Measurements from ENCODE around the gene FOXP1. TPM values are rescaled to one million over a fixed set of nuclear protein-coding genes. Genes with fewer than 3 reads are reported as not detected.

Gene FOXP1
- total and polyA plus RNA-seq, 12 donors, result 4.8 to 56.0 (median 43.8) TPM

DNA sequence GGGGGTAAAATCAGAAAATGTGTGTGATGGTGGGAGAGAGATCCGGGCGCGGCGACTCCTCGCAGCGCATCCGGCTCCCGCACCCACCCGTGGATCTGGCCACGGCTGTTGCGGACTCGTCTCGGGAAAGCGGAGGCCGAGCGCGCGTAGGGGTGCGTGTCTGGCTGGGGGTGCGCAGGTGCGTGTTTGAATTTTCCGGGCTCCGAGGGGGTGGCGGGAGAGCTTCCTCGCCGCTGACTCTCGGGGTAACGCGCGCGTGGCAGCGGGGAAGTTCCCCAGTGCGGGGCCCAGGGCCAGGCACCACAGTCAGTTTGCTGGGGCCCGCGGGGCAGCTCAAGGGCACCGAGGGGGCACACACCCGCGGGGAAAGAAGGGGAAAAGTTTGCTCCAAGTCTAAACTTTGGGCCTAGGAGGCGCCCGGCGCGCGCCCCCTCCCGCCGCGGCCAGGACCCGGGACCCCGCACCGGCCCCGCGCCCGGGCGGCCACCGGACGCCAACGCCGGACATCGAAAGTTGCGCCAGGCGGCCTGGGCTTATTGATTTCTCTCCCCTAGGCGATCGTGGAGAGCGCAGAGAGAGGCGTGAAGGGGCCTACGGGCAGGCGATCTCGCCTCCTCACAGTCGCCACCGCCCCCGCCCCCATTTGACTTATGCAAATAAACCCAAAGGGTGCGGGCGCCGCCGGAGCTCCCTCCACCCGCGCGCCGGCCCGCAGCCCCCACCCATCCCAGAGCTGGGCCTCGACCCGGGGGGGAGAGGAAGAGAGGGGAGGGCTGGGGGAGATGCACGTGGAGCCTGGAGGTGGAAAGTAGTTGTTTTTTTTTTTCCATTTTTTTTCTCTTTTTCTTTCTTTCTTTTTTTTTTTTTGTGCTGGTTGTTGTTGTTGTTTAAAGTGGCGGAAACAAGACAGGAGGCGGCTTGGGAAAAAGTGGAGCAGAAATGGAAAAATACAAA is 639 bp downstream of the FOXP1 start:
- peak overlapping the region; percentile 63 to 93 (median 81) for H3K4me3 ChIP-seq
- WGBS, 2 donors, result 1% methylated on average over 78 to 84 of the region's 84 CpGs
- intact Hi-C loops (cut with DNase I), result loop anchor here in 8 of 10 donors (2.0 to 10.0 kb wide), 20 partner anchors 138 to 1028 kb away; no protein-coding TSS in a partner anchor
- H3K4me1 ChIP-seq, result peaks cover 0 to 57% (median 43%) of the 10 kb centered on the region in 9 donors
- H3K36me3 ChIP-seq, result no peaks in the 10 kb centered on the region
- ATAC-seq (peak; percentile 48 to 78 (median 60)), DNase-seq (peak; percentile 81 to 82)
- peak overlapping the region; percentile 95 to 99 (median 98) for H3K27ac ChIP-seq
- no peak for TF ChIP-seq CTCF (IDR thresholded peaks at IDR 0.05)
- H3K27me3 ChIP-seq, result no peaks in the 10 kb centered on the region
- H3K9me3 ChIP-seq, result no peaks in the 10 kb centered on the region

DNA sequence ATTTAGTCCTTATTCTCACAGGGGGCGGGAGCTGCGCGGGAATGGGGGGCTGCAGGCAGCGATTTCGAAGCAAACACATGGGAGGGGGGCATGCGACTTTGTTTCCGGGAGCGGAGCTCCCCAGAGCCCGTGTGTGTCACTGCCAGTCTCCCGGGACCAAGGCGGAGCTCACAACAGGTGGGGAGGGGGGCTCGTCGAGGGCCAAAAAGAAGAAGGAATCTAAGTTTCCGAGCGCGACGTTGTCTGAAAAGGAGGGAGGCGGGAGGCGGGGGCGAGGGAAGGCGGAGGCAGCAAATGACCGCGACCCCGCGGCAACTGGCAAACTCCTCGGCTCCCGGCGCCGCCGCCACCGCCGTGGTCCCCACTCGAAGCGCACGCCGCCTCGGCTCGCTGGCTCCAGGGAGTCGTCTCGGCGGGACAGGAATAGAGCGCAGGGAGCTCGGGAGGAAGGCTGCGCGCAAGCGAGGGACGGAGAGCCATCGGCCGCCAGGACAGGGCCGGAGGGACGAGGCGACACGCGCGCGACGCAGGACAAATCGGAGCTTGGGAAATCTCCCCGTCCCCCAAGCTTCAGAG is 1.4 kb downstream of the FOXP1 start:
- H3K36me3 ChIP-seq, result no peaks in the 10 kb centered on the region
- peak overlapping the region; percentile 63 to 93 (median 81) for H3K4me3 ChIP-seq
- 0% methylated on average over 58 to 59 of the region's 59 CpGs for WGBS, 2 donors
- H3K27me3 ChIP-seq, result no peaks in the 10 kb centered on the region
- H3K4me1 ChIP-seq, result peaks cover 0 to 65% (median 46%) of the 10 kb centered on the region in 9 donors
- no peaks in the 10 kb centered on the region for H3K9me3 ChIP-seq
- peak; percentile 64 to 69 for DNase-seq
- TF ChIP-seq CTCF (IDR thresholded peaks at IDR 0.05), result no peak
- H3K27ac ChIP-seq, result peak overlapping the region; percentile 95 to 99 (median 98)
- intact Hi-C loops (cut with DNase I), result loop anchor here in 8 of 10 donors (2.0 to 10.0 kb wide), 20 partner anchors 137 to 1027 kb away; no protein-coding TSS in a partner anchor
- peak; percentile 25 to 63 (median 32) for ATAC-seq

DNA sequence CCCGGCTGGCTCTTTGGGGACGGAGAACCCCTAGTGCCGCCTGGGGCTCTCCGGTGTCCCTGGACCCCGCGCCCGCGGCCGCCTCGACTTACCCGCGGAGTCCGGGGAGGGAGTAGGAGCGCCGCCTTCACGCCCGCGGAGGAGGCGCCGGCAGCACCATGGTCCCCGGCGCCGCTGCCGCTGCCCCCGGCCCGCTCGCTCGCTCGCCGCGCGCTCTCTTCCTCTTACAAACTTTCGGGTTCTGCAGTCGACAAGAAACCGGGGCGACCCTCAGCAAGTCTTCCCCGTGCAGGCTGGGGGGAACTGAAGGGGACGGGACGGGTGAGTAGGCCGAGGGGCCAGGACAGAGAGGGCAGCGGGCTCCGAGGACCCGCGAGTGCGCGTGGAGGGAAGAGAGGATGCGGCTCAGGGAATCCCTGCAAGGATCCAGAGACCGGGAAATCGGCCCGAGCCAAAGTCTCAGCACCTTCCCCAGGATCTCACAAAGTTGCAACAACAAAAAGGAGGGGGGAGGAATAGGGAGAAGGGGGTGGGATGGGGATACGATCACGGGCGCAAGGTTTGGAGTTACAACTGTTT is 2.0 kb downstream of the FOXP1 start:
- ATAC-seq, result peak in 6 of 8 donors; percentile 15 to 42 (median 22)
- H3K4me1 ChIP-seq, result peaks cover 0 to 69% (median 46%) of the 10 kb centered on the region in 9 donors
- WGBS, 2 donors, result 0 to 1% methylated on average over 53 of the region's 53 CpGs

More for the DNA sequence above, 2.0 kb downstream of the FOXP1 start:
- TF ChIP-seq CTCF (IDR thresholded peaks at IDR 0.05), result peak in 2 of 9 donors; percentile 11
- Histone ChIP-seq H3K9me3 (no peaks in the 10 kb centered on the region), H3K27me3 (no peaks in the 10 kb centered on the region), H3K4me3 (peak overlapping the region; percentile 63 to 93 (median 81)), H3K27ac (peak overlapping the region; percentile 95 to 99 (median 98)), H3K36me3 (no peaks in the 10 kb centered on the region)
- intact Hi-C loops (cut with DNase I), result loop anchor here in 8 of 10 donors (2.0 to 10.0 kb wide), 20 partner anchors 137 to 1027 kb away; no protein-coding TSS in a partner anchor
- peak; percentile 34 to 40 for DNase-seq

Data from heart right ventricle (tissue), 16 donors.